ENCODE measurements around the gene WWC2.

DNA sequence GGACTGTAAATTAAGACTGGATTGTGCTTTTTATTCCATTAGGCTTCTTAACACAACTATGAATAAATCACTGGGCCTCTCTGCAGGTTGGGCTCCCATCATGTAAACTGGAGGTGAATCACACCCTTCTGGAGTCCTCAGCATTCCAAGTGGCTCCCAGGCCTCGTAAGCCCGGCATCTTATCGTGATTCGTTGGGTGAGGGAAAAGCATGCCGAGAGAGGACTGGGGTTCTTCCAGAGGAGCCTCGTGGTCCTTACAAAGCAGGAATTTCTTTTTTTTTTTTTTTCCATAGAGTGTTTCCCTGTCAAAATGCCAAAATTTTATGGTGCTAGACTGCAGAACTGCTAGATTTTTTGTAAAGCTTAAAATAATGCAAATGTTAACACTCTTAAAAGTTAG is 201.0 kb downstream of the WWC2 start:
- TF ChIP-seq, protein P1, sequence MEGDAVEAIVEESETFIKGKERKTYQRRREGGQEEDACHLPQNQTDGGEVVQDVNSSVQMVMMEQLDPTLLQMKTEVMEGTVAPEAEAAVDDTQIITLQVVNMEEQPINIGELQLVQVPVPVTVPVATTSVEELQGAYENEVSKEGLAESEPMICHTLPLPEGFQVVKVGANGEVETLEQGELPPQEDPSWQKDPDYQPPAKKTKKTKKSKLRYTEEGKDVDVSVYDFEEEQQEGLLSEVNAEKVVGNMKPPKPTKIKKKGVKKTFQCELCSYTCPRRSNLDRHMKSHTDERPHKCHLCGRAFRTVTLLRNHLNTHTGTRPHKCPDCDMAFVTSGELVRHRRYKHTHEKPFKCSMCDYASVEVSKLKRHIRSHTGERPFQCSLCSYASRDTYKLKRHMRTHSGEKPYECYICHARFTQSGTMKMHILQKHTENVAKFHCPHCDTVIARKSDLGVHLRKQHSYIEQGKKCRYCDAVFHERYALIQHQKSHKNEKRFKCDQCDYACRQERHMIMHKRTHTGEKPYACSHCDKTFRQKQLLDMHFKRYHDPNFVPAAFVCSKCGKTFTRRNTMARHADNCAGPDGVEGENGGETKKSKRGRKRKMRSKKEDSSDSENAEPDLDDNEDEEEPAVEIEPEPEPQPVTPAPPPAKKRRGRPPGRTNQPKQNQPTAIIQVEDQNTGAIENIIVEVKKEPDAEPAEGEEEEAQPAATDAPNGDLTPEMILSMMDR (IDR thresholded peaks at IDR 0.05; ENCODE audit: low read depth, low read length, poor library complexity, severe bottlenecking): no peak
- TF ChIP-seq EZH2phosphoT487 (IDR thresholded peaks at IDR 0.05; ENCODE audit: borderline replicate concordance, low read length): no peak

All from DOHH2 (cell line).